Gastrocnemius medialis (tissue), 4 donors: ENCODE measurements around the gene RBM34.

Experiments used
- POLR2A ChIP-seq, 2 donors: fragments of 450-650 bp; IDR thresholded peaks; one replicate each; pipeline ENCODE4 v1.6.1; 2017; ENCODE audit warnings: antibody characterized with exemption in 2 of 2, mild to moderate bottlenecking in 2 of 2, moderate library complexity in 2 of 2
- TF ChIP-seq, protein P1 (sequence below), 5 experiments: fragments of 450-650 bp in 3 of 5; fragments of 200-600 bp in 2 of 5; sonication (generic) in 2 of 5; IDR thresholded peaks in 4 of 5; conservative IDR thresholded peaks in 1 of 5; 1 replicate in 4 of 5; 2 replicates in 1 of 5; pipeline ENCODE4 v1.5.1; 2016 to 2019; ENCODE audit warnings: antibody characterized with exemption in 5 of 5, mild to moderate bottlenecking in 3 of 5, moderate library complexity in 3 of 5

DNA sequence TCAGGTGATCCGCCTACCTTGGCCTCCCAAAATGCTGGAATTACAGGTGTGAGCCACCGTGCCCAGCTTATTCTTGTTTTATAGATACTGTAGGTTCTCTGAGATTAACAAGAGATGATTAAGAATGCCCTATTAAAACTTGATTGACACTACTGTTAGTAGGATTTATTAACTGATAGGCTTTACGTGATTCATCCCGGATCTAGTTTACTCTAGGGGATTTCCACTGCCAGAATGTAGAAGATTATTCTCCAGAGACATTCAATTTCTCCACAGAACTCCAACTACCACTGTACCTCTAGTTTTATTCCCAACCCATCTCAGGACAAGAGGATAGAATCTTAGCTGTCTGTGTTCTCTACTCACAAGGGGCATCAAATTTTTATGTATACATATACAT is 26.3 kb upstream of the RBM34 start:
- TF ChIP-seq, protein P1, sequence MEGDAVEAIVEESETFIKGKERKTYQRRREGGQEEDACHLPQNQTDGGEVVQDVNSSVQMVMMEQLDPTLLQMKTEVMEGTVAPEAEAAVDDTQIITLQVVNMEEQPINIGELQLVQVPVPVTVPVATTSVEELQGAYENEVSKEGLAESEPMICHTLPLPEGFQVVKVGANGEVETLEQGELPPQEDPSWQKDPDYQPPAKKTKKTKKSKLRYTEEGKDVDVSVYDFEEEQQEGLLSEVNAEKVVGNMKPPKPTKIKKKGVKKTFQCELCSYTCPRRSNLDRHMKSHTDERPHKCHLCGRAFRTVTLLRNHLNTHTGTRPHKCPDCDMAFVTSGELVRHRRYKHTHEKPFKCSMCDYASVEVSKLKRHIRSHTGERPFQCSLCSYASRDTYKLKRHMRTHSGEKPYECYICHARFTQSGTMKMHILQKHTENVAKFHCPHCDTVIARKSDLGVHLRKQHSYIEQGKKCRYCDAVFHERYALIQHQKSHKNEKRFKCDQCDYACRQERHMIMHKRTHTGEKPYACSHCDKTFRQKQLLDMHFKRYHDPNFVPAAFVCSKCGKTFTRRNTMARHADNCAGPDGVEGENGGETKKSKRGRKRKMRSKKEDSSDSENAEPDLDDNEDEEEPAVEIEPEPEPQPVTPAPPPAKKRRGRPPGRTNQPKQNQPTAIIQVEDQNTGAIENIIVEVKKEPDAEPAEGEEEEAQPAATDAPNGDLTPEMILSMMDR (IDR thresholded peaks at IDR 0.05 in 4 of 5, conservative IDR thresholded peaks at IDR 0.05 in 1 of 5), result no peak
- no peak for TF ChIP-seq POLR2A (IDR thresholded peaks at IDR 0.05)
